ENCODE measurements around the gene NHS.

The NHS gene

DNA sequence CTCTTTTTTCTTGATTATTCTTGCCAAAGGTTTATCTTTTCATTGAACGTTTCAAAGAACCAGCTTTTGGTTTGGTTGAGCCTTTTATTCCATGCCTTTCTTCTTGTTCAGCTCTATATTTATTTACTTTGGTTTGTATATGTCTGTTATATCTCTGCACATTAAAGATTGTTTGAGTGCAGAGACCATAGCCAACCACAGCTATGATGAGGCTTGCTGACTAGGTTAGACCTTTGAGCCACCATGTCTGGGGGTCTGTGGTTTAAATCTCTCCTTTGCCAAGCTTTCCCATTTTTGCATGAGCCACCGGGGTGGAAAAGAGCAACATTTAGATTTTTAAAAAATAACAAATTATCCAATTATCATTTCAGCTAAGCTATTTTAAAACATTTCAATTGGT, 96.1 kb downstream of the NHS start:
- H3K36me3 ChIP-seq (ENCODE audit: control insufficient read depth, low read length): no peaks in the 10 kb centered on the region
- H3K9me3 ChIP-seq (ENCODE audit: control insufficient read depth, insufficient read depth, low read length): no peaks in the 10 kb centered on the region
- H3K9me2 ChIP-seq (replicated peaks; ENCODE audit: control insufficient read depth, low read length): no peaks in the 10 kb centered on the region
- no peaks in the 10 kb centered on the region for H3K4me1 ChIP-seq (ENCODE audit: control insufficient read depth, low read length)
- no peaks in the 10 kb centered on the region for H3F3A ChIP-seq (ENCODE audit: control insufficient read depth, insufficient read depth)
- no peak overlapping the region for H3K4me3 ChIP-seq (ENCODE audit: low read length)
- H3K79me2 ChIP-seq (ENCODE audit: control insufficient read depth, low read length): no peaks in the 10 kb centered on the region
- no peak for TF ChIP-seq EZH2phosphoT487 (IDR thresholded peaks at IDR 0.05; ENCODE audit: borderline replicate concordance, low read length)
- TF ChIP-seq CTCF (IDR thresholded peaks at IDR 0.05; ENCODE audit: low read depth, low read length, poor library complexity, severe bottlenecking): no peak
- H3K27me3 ChIP-seq (ENCODE audit: control insufficient read depth, low read length): no peaks in the 10 kb centered on the region
- no peak overlapping the region for H3K27ac ChIP-seq (ENCODE audit: low read depth, low read length)
- H4K20me1 ChIP-seq (ENCODE audit: control insufficient read depth, insufficient read depth, low read depth, low read length): no peaks in the 10 kb centered on the region
- H3K4me2 ChIP-seq (ENCODE audit: low read length): no peak overlapping the region

GRCh38 chrX:17471861-17472260, 96.9 kb downstream of the NHS start:
- TF ChIP-seq CTCF (IDR thresholded peaks at IDR 0.05; ENCODE audit: low read depth, low read length, poor library complexity, severe bottlenecking) (no peak), EZH2phosphoT487 (IDR thresholded peaks at IDR 0.05; ENCODE audit: borderline replicate concordance, low read length) (no peak)
- no peaks in the 10 kb centered on the region for H3K9me3 ChIP-seq (ENCODE audit: control insufficient read depth, insufficient read depth, low read length)
- no peaks in the 10 kb centered on the region for H4K20me1 ChIP-seq (ENCODE audit: control insufficient read depth, insufficient read depth, low read depth, low read length)
- H3K9me2 ChIP-seq (replicated peaks; ENCODE audit: control insufficient read depth, low read length): no peaks in the 10 kb centered on the region
- no peaks in the 10 kb centered on the region for H3K27me3 ChIP-seq (ENCODE audit: control insufficient read depth, low read length)
- no peak overlapping the region for H3K4me3 ChIP-seq (ENCODE audit: low read length)
- H3F3A ChIP-seq (ENCODE audit: control insufficient read depth, insufficient read depth): no peaks in the 10 kb centered on the region
- no peaks in the 10 kb centered on the region for H3K79me2 ChIP-seq (ENCODE audit: control insufficient read depth, low read length)
- no peaks in the 10 kb centered on the region for H3K4me1 ChIP-seq (ENCODE audit: control insufficient read depth, low read length)
- no peak overlapping the region for H3K27ac ChIP-seq (ENCODE audit: low read depth, low read length)
- H3K36me3 ChIP-seq (ENCODE audit: control insufficient read depth, low read length): no peaks in the 10 kb centered on the region
- no peak overlapping the region for H3K4me2 ChIP-seq (ENCODE audit: low read length)

GRCh38 chrX:17472424-17472823, 97.4 kb downstream of the NHS start:
- Histone ChIP-seq H3K4me1 (ENCODE audit: control insufficient read depth, low read length) (no peaks in the 10 kb centered on the region), H3K27me3 (ENCODE audit: control insufficient read depth, low read length) (no peaks in the 10 kb centered on the region), H3K27ac (ENCODE audit: low read depth, low read length) (no peak overlapping the region), H4K20me1 (ENCODE audit: control insufficient read depth, insufficient read depth, low read depth, low read length) (no peaks in the 10 kb centered on the region), H3K79me2 (ENCODE audit: control insufficient read depth, low read length) (no peaks in the 10 kb centered on the region), H3K36me3 (ENCODE audit: control insufficient read depth, low read length) (no peaks in the 10 kb centered on the region), H3K4me3 (ENCODE audit: low read length) (no peak overlapping the region), H3K9me3 (ENCODE audit: control insufficient read depth, insufficient read depth, low read length) (no peaks in the 10 kb centered on the region), H3K9me2 (replicated peaks; ENCODE audit: control insufficient read depth, low read length) (no peaks in the 10 kb centered on the region), H3F3A (ENCODE audit: control insufficient read depth, insufficient read depth) (no peaks in the 10 kb centered on the region), H3K4me2 (ENCODE audit: low read length) (no peak overlapping the region)
- TF ChIP-seq EZH2phosphoT487 (IDR thresholded peaks at IDR 0.05; ENCODE audit: borderline replicate concordance, low read length) (no peak), CTCF (IDR thresholded peaks at IDR 0.05; ENCODE audit: low read depth, low read length, poor library complexity, severe bottlenecking) (no peak)

- TF ChIP-seq EZH2phosphoT487 (IDR thresholded peaks at IDR 0.05; ENCODE audit: borderline replicate concordance, low read length): no peak
- no peak for TF ChIP-seq CTCF (IDR thresholded peaks at IDR 0.05; ENCODE audit: low read depth, low read length, poor library complexity, severe bottlenecking)
- no peaks in the 10 kb centered on the region for H3K79me2 ChIP-seq (ENCODE audit: control insufficient read depth, low read length)
- H3K4me1 ChIP-seq (ENCODE audit: control insufficient read depth, low read length): no peaks in the 10 kb centered on the region
- no peak overlapping the region for H3K4me2 ChIP-seq (ENCODE audit: low read length)
- no peaks in the 10 kb centered on the region for H3F3A ChIP-seq (ENCODE audit: control insufficient read depth, insufficient read depth)
- H3K4me3 ChIP-seq (ENCODE audit: low read length): no peak overlapping the region
- H3K9me2 ChIP-seq (replicated peaks; ENCODE audit: control insufficient read depth, low read length): no peaks in the 10 kb centered on the region
- no peaks in the 10 kb centered on the region for H3K36me3 ChIP-seq (ENCODE audit: control insufficient read depth, low read length)
- H3K27me3 ChIP-seq (ENCODE audit: control insufficient read depth, low read length): no peaks in the 10 kb centered on the region
- no peak overlapping the region for H3K27ac ChIP-seq (ENCODE audit: low read depth, low read length)
- no peaks in the 10 kb centered on the region for H4K20me1 ChIP-seq (ENCODE audit: control insufficient read depth, insufficient read depth, low read depth, low read length)
- no peaks in the 10 kb centered on the region for H3K9me3 ChIP-seq (ENCODE audit: control insufficient read depth, insufficient read depth, low read length)
Measured at GRCh38 chrX:17473021-17473420, 98.0 kb downstream of the NHS start.

All from DOHH2 (cell line).